SK-N-SH (cell line): ENCODE data around the gene EIF3K. TPM values are rescaled to one million over a fixed set of nuclear protein-coding genes. Genes with fewer than 3 reads are reported as not detected.

ENCODE experiments used
- CTCF ChIA-PET: fragments of 300-600, 350-600 bp; formaldehyde crosslinking; extraction: SDS; loops from one replicate; lab custom pipeline; 2021; lab: Yijun Ruan, JAX
- POLR2A ChIA-PET: fragments of 350-600 bp; sonication (Branson Sonifier 250); formaldehyde crosslinking; extraction: SDS; loops from one replicate; lab custom pipeline; 2020; ENCODE audit warnings: antibody characterized with exemption, inconsistent platforms; lab: Yijun Ruan, JAX
- DNase-seq: peaks from one replicate; pipeline ENCODE4 v3.0.0; 2012
- H2AFZ ChIP-seq: fragments of 200-600 bp; sonication (generic); 2 replicates; pipeline ENCODE4 v1.8.1; 2016; ENCODE audit warnings: antibody characterized with exemption, mild to moderate bottlenecking, low read depth
- H3F3A ChIP-seq: fragments of 200-600 bp; sonication (generic); replicated peaks from 2 replicates; pipeline ENCODE3; 2016; ENCODE audit warnings: antibody characterized with exemption, mild to moderate bottlenecking; ENCODE audit not compliant: insufficient read depth
- H3K27ac ChIP-seq, 2 experiments: fragments of 200-500 bp in 1 of 2; fragments of 200-600 bp in 1 of 2; sonication (Bioruptor generic) in 1 of 2; sonication (generic), shearing (Covaris generic) in 1 of 2; 2 replicates each; pipeline versions ENCODE4 v1.5.1 to v1.6.1; 2014 to 2016; ENCODE audit warnings: low read depth in 2 of 2, inconsistent platforms in 1 of 2, low read length in 1 of 2, mild to moderate bottlenecking in 1 of 2, mixed read lengths in 1 of 2
- H3K27me3 ChIP-seq: fragments of 200-600 bp; sonication (generic), shearing (Covaris generic); 2 replicates; pipeline ENCODE4 v1.6.1; 2016; ENCODE audit warnings: mixed run types; ENCODE audit not compliant: insufficient read depth
- H3K36me3 ChIP-seq, 2 experiments: fragments of 200-500 bp in 1 of 2; fragments of 200-600 bp in 1 of 2; sonication (Bioruptor generic) in 1 of 2; sonication (generic) in 1 of 2; replicated peaks in 1 of 2; 2 replicates each; pipeline versions ENCODE3 to v1.5.1; 2014 to 2016; ENCODE audit warnings: low read length in 1 of 2, mild to moderate bottlenecking in 1 of 2; ENCODE audit not compliant: insufficient read depth in 2 of 2, control insufficient read depth in 1 of 2
- H3K4me1 ChIP-seq, 2 experiments: fragments of 200-500 bp in 1 of 2; fragments of 200-600 bp in 1 of 2; sonication (Bioruptor generic) in 1 of 2; sonication (generic), shearing (Covaris generic) in 1 of 2; 2 replicates each; pipeline versions ENCODE4 v1.5.1 to v1.6.1; 2014 to 2016; ENCODE audit warnings: low read depth in 1 of 2, low read length in 1 of 2, mixed run types in 1 of 2; ENCODE audit not compliant: insufficient read depth in 2 of 2, control insufficient read depth in 1 of 2
- H3K4me2 ChIP-seq: fragments of 200-600 bp; sonication (generic), shearing (Covaris generic); 2 replicates; pipeline ENCODE4 v1.6.1; 2017; ENCODE audit warnings: mixed run types
- H3K4me3 ChIP-seq, 2 experiments: fragments of 200-500 bp in 1 of 2; fragments of 200-600 bp in 1 of 2; sonication (Bioruptor generic) in 1 of 2; sonication (generic), shearing (Covaris generic) in 1 of 2; 2 replicates each; pipeline versions ENCODE4 v1.5.1 to v1.8.1; 2014 to 2016; ENCODE audit warnings: low read depth in 2 of 2, inconsistent platforms in 1 of 2, low read length in 1 of 2, mild to moderate bottlenecking in 1 of 2, mixed read lengths in 1 of 2, moderate library complexity in 1 of 2
- H3K79me2 ChIP-seq: fragments of 200-600 bp; sonication (generic); 2 replicates; pipeline ENCODE4 v1.8.1; 2017; ENCODE audit warnings: mild to moderate bottlenecking; ENCODE audit not compliant: insufficient read depth
- H3K9ac ChIP-seq: fragments of 200-600 bp; sonication (generic); 2 replicates; pipeline ENCODE4 v1.6.1; 2017; ENCODE audit warnings: mixed run types
- H3K9me2 ChIP-seq: fragments of 200-600 bp; sonication (generic); 2 replicates; pipeline ENCODE4 v1.6.1; 2017; ENCODE audit warnings: mixed run types
- H3K9me3 ChIP-seq: fragments of 200-600 bp; sonication (generic); 2 replicates; pipeline ENCODE4 v1.6.1; 2017; ENCODE audit warnings: mixed run types, mild to moderate bottlenecking, moderate library complexity
- H4K20me1 ChIP-seq: fragments of 200-600 bp; sonication (generic); 2 replicates; pipeline ENCODE4 v1.6.1; 2017; ENCODE audit warnings: mild to moderate bottlenecking, mixed run types; ENCODE audit not compliant: insufficient read depth
- CHD2 ChIP-seq: fragments of 150-350 bp; IDR thresholded peaks from 2 replicates; pipeline ENCODE4 v1.6.1; 2018; ENCODE audit warnings: low read length; ENCODE audit not compliant: partially characterized antibody
- ELF1 ChIP-seq: IDR thresholded peaks from 2 replicates; pipeline ENCODE4 v1.4.0; 2012
- EZH2phosphoT487 ChIP-seq: fragments of 200-600 bp; sonication (generic); IDR thresholded peaks from 2 replicates; pipeline ENCODE4 v1.6.1; 2017; ENCODE audit warnings: low read depth, mixed run types, mild to moderate bottlenecking, antibody characterized with exemption, moderate library complexity, borderline replicate concordance
- FOSL2 ChIP-seq: IDR thresholded peaks from 2 replicates; pipeline ENCODE4 v1.4.0; 2012; ENCODE audit warnings: low read depth, mild to moderate bottlenecking, moderate library complexity, borderline replicate concordance
- FOXJ3 ChIP-seq: sonication (generic); formaldehyde crosslinking; IDR thresholded peaks from 2 replicates; pipeline ENCODE4 v1.5.1; 2020; ENCODE audit warnings: mild to moderate bottlenecking, missing genetic modification reagents
- FOXM1 ChIP-seq: IDR thresholded peaks from 2 replicates; pipeline ENCODE4 v1.4.0; 2012; ENCODE audit warnings: low read depth, mild to moderate bottlenecking
- GABPA ChIP-seq: IDR thresholded peaks from 2 replicates; pipeline ENCODE4 v1.4.0; 2012; ENCODE audit warnings: low read depth, mild to moderate bottlenecking
- RCOR1 ChIP-seq: fragments of 150-350 bp; IDR thresholded peaks from 2 replicates; pipeline ENCODE4 v1.6.1; 2017; ENCODE audit warnings: antibody characterized with exemption, low read length
- RXRA ChIP-seq: IDR thresholded peaks from 2 replicates; pipeline ENCODE4 v1.4.0; 2012; ENCODE audit warnings: low read depth, mild to moderate bottlenecking, borderline replicate concordance
- SIN3A ChIP-seq: IDR thresholded peaks from 2 replicates; pipeline ENCODE4 v1.6.1; 2012; ENCODE audit warnings: low read depth, mild to moderate bottlenecking, low read length, moderate library complexity, borderline replicate concordance
- TEAD4 ChIP-seq: IDR thresholded peaks from 2 replicates; pipeline ENCODE4 v1.4.0; 2012; ENCODE audit warnings: mild to moderate bottlenecking, borderline replicate concordance; ENCODE audit not compliant: insufficient read depth
- WGBS: methylation state at CpG from one replicate; pipeline ENCODE4 v1.1.6; 2017; ENCODE audit warnings: low lambda C conversion rate; 5-methylcytosine and 5-hydroxymethylcytosine counted together
- polyA plus RNA-seq, 3 experiments: library from polyadenylated mRNA; depleted of rRNA; stranded (reverse); fragments of >200 nt; gene quantifications; 2 replicates each; pipeline ENCODE4 v1.2.3, GENCODE V29; 2012
- TF ChIP-seq, protein P1 (sequence below): IDR thresholded peaks from 2 replicates; pipeline ENCODE4 v1.4.0; 2012; ENCODE audit warnings: low read depth
- TF ChIP-seq, protein P2 (sequence below): IDR thresholded peaks from 2 replicates; pipeline ENCODE4 v1.4.0; 2012; ENCODE audit warnings: low read depth, borderline replicate concordance

EIF3K gene
- polyA plus RNA-seq, 1 of the 3 experiments (the other 2 are of a cell fraction), result 484 TPM

DNA sequence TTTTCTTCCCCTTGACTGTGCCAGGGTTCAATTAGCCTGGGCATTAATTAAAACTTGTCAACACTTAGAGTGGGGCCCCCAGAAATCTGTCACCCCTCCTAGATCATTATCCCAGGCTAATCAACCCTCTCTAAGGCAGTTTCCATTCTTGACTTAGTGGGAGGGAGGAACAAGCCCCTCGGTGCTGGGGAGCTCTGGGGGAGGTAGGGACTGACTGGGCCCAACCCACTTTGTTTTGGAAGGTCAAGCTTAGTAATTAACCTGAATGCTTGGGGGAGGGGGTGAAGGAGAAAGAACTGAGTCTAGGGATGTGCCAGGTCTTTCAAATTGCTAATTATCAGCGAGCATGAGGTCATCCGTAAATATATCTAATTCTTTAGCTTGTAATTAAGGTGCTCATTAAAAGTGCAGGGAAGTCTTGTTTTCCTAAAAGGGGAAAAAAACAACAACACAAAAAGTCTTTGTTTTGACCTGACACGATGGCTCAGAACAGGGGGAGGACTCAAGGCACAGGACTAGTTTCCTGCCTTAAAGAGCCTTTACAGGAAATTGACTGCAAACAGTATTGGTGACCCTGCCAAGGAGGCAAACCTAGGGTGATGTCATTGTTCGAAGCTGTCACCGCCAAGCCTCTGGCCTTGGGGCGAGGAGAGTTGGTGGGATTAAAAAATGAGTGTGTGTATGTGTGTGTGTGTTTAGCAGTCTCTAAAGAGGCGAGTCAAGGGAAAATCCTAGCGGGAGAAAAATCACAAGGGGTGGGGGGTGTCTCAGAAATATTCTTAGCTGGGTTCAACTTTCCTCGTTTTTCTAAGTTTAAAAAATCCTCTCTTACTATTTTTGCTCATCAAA lies 47.9 kb downstream of the EIF3K start:
- Histone ChIP-seq H3K9me3 (no peaks in the 10 kb centered on the region), H3K9ac (peak overlapping the region; percentile 48; the same call in 1 of the 2 replicates), H3K27ac (peak overlapping the region; percentile 81 to 86), H3K27me3 (no peaks in the 10 kb centered on the region)
- DNase-seq, result no peak
- TF ChIP-seq GABPA (0 out of 2 replicates have a peak, but pooled peaks have one; percentile 22), SIN3A (0 out of 2 replicates have a peak, but pooled peaks have one; percentile 14)
- TF ChIP-seq, protein P1, sequence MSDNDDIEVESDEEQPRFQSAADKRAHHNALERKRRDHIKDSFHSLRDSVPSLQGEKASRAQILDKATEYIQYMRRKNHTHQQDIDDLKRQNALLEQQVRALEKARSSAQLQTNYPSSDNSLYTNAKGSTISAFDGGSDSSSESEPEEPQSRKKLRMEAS, result no peak
- TF ChIP-seq, all 33 proteins: peak for 2
- peak overlapping the region; percentile 69 for H3K4me2 ChIP-seq
- peaks cover 100% of the 10 kb centered on the region for H3K79me2 ChIP-seq
- H3F3A ChIP-seq, result peaks cover 36% of the 10 kb centered on the region
- peaks cover 3 to 9% of the 10 kb centered on the region in 2 experiments for H3K36me3 ChIP-seq
- peak overlapping the region in 1 of 2 experiments; percentile 7; a peak in 1 of 4 replicates for H3K4me3 ChIP-seq
- H2AFZ ChIP-seq, result no peak overlapping the region
- H3K9me2 ChIP-seq, result no peaks in the 10 kb centered on the region
- peaks cover 69% of the 10 kb centered on the region for H4K20me1 ChIP-seq
- H3K4me1 ChIP-seq, result peaks cover 43 to 72% of the 10 kb centered on the region in 2 experiments
- POLR2A ChIA-PET, result interaction anchor here (2.2 kb wide), 1 partner anchor 19 kb away, joined by 10 read pairs; the partner anchor contains the start of gene ACTN4
- 39% methylated on average over 10 of the region's 10 CpGs for WGBS
- CTCF ChIA-PET, result interaction anchor here (1.2 to 1.3 kb wide), 2 partner anchors 32 to 123 kb away, joined by 3 to 4 read pairs; no protein-coding TSS in a partner anchor

DNA sequence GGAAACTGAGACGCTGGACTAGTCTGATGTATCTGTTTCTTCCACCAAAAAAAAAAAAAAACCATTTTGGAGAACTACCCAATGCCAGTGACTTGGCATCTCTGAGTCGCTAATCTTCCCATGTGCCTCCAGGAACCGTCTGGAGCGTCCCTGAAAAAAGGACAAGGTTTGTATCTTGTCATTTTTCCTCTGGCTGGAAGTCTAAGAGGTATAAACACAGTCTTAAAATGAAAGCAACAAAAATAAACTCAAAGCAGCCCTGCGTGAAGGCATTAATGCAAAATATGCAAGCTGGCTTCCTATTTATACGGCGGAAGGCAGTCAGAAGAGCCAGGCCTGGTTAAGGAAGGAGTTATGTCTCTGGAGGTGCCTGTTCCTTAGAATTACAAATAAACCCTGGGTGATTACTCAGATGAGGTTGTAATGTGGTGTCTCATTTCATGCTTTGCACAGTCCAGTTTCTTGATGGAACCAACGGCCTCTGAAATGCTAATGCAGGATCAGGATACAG lies 48.7 kb downstream of the EIF3K start:
- Histone ChIP-seq H4K20me1 (peaks cover 77% of the 10 kb centered on the region), H3K9me3 (no peaks in the 10 kb centered on the region), H3K4me2 (peak overlapping the region; percentile 69)

More for the DNA sequence above, 48.7 kb downstream of the EIF3K start:
- peak overlapping the region; percentile 48; the same call in 1 of the 2 replicates for H3K9ac ChIP-seq
- TF ChIP-seq ELF1 (0 out of 2 replicates have a peak, but pooled peaks have one; percentile 20), RCOR1 (no peak), CHD2 (no peak), EZH2phosphoT487 (no peak), FOXJ3 (CRISPR knock-in tag) (no peak), GABPA (0 out of 2 replicates have a peak, but pooled peaks have one; percentile 22), TEAD4 (no peak), FOSL2 (0 out of 2 replicates have a peak, but pooled peaks have one; percentile 1), RXRA (no peak), FOXM1 (no peak), SIN3A (0 out of 2 replicates have a peak, but pooled peaks have one; percentile 32)
- TF ChIP-seq, protein P2, sequence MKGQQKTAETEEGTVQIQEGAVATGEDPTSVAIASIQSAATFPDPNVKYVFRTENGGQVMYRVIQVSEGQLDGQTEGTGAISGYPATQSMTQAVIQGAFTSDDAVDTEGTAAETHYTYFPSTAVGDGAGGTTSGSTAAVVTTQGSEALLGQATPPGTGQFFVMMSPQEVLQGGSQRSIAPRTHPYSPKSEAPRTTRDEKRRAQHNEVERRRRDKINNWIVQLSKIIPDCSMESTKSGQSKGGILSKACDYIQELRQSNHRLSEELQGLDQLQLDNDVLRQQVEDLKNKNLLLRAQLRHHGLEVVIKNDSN, result no peak
- TF ChIP-seq, all 33 proteins: peak for 4
- Histone ChIP-seq H3K79me2 (peaks cover 100% of the 10 kb centered on the region), H3F3A (peaks cover 39% of the 10 kb centered on the region), H3K27me3 (no peaks in the 10 kb centered on the region), H3K36me3 (peaks cover 3 to 9% of the 10 kb centered on the region in 2 experiments), H3K27ac (peak overlapping the region; percentile 81 to 86), H2AFZ (no peak overlapping the region), H3K4me3 (peak overlapping the region in 1 of 2 experiments; percentile 7; a peak in 1 of 4 replicates), H3K9me2 (no peaks in the 10 kb centered on the region), H3K4me1 (peaks cover 43 to 72% of the 10 kb centered on the region in 2 experiments)
- WGBS, result 51% methylated on average over 8 of the region's 8 CpGs
- ChIA-PET POLR2A (no interaction called here), CTCF (interaction anchor here (0.7 kb wide), 1 partner anchor 17 kb away, joined by 3 read pairs; no protein-coding TSS in a partner anchor)
- no peak for DNase-seq
